ENCODE data around the gene HNRNPM.

Gene HNRNPM

DNA sequence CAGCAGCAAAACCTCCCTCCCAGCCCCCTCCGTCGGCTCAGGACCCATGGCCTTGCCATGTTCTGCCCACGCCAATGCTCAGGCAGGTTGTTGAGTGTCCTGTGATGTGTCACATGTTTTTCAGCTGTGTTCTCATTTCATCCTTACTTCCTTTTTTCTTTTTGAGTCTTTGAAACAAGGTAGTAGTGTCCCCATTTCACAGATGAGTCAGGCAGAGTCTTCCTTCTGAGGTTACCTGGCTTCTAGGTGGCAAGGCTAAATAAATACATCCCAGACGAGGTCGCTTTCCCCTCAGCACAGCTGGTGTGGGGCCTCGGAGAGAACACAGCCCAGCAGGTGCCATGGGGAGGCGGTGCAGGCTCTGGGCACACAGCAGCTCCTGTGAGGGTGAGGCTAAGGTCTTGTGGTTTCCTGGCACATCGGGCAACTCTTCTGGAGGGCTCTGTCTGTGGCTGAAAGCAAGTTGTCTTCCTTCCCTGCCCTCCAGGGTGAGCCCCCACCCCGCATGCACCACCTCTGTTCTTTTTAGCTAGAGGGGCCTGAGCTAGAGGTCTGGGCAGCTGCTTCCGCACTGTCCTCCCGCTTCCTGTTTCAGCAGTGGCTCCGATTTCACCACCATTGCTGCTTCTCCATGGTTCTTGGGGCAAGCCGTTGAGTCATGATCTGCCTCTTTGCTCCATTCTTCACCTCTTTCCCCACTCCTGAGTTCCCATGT, 42.5 kb downstream of the HNRNPM start:
- no peak for DNase-seq

GRCh38 chr19:8488365-8488764, 43.6 kb downstream of the HNRNPM start:
- no peak for DNase-seq

GRCh38 chr19:8489561-8490394, 45.0 kb downstream of the HNRNPM start:
- DNase-seq, result no peak

- DNase-seq, result no peak
Measured at GRCh38 chr19:8490395-8490760, 45.6 kb downstream of the HNRNPM start.

DNA sequence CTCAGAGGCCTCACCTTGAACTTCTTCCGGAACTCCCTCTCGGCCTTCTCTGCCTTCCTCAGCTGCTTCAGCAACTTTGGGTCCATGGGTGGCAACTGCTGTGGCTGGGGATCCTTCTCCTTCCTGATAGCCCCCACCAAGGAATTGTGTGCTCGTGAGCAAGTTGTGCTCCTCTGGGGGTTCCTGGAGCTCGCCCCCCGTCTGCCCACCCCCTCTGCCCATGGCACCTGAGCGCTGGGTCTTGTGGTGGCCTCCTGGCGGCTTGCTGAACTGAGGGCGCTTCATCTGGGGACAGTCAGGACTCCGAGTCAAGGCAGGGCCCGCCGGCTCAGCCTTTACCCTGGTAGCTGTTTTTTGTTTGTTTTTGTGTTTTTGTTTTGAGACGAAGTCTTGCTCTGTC, 46.1 kb downstream of the HNRNPM start:
- no peak for DNase-seq

DNA sequence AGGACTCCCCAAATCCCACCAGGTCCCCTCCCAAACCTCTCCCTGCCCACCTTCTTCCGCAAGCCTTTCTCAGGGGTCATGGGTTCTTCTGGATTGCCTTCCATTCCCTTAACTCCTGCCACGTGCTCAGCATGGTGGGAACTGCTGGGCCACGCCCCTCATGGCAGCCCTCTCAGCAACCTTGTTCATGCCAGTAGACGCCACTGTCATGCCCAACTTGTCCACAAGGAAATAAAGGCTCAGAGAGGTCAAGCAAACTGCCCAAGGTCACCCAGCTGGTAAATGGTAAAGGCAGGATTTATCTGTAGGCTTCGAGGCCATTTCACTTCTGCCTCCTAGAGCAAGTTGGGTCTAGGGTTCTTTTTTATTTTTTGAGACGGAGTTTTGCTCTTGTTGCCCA, 46.8 kb downstream of the HNRNPM start:
- DNase-seq, result no peak

DNA sequence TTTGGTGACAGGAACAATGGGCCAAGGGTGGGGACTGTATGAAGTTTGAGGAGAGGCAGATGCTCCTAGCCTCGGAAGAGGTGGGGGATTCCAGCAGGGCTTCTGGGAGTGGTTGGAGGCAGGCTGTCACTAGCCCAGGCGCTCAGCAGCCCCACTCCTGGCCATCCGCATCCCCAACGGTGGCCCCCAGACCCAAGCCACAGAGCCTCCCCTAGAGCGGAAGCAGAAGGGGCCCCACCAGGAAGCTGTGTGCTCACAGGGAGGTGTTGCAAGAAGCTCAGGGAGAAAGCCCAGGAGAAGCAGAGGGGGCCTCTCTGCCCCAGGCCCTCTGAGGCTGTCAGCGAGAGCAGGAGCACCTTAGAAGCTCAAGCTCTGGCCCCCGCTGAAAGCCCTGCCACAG, 49.4 kb downstream of the HNRNPM start:
- DNase-seq, result no peak

DNA sequence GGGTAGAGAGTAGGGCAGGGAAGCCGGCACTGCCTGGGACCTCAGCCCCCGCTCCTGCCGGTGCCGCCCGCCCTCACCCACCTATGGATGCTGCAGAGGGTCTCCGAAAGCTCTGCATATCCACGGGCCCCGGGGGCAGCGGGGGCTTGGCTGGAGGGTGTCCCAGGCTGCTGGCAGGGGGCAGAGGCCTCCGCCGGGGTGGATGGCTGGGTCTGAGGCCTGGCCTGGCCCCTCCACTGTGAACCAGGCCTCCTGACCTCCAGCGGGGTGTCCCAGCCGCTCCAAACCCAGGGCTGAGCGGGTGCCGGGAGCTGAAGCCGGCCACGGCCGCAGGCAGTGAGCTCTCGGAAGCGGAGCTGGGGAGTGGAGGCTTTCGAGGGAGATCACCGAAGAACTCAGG, 53.5 kb downstream of the HNRNPM start:
- DNase-seq, result no peak

GRCh38 chr19:8499048-8499833, 54.5 kb downstream of the HNRNPM start:
- DNase-seq, result no peak

GRCh38 chr19:8500158-8500557, 55.4 kb downstream of the HNRNPM start:
- no peak for DNase-seq

GRCh38 chr19:8501516-8501915, 56.7 kb downstream of the HNRNPM start:
- no peak for DNase-seq

- no peak for DNase-seq
Measured at GRCh38 chr19:8501981-8502380, 57.2 kb downstream of the HNRNPM start.

- no peak for DNase-seq
Measured at GRCh38 chr19:8503510-8503909, 58.7 kb downstream of the HNRNPM start.

DNA sequence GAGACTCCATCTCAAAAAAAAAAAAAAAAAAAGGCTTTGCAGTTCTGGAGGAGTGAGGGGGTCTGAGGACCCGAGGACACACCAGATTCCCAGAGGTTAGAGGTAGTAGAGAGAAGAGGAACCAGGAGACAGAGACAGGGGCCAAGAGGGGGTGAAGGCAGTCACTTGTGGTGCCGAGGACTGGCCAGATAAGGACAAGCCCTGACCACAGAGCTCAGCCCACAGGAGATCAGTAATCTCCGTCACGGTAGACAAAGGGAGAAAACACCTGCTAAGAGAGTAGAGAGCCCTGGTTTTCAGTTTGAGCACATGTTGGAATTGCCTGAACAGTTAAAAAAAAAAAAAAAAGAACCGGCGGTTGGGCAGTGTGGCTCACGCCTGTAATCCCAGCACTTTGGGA, 59.4 kb downstream of the HNRNPM start:
- no peak for DNase-seq

GRCh38 chr19:8504919-8505318, 60.1 kb downstream of the HNRNPM start:
- no peak for DNase-seq

DNA sequence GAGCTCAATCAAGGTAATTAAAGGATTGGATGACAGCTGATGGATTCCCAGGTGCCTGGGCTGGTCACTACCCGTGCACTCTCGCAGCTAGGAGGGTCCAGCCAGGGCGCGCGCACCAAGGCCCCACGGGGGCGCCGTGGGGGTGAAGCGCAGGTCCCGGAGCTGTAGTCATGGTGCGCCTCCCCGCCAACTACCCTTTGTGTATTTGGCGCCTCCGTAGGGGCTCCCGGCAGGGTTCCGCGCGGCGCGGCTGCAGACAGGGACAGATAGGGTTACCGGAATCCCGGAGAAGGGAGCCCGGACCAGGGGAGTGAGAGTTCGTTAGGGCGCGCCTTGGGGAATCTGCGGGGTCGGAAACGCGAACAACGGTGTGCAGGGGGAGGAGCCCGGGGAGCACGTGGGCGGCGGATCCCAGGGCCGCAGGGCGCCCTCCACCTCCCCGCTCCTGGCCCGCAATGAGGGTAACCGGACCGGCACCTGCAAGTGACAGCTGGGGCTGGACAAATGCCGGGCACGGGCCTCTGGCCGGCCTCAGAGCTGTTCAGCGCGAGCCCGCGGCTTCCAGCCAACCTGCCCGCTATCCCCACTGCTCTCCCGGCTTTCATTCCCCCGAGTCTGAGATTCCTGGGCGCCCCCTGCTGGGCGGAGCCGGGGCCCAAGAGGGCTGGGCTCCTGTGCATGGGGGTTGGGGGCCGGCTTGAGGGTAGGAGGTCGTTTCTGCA, 61.1 kb downstream of the HNRNPM start:
- peak; percentile 61 for DNase-seq

GRCh38 chr19:8506402-8506957, 61.7 kb downstream of the HNRNPM start:
- DNase-seq, result no peak

DNA sequence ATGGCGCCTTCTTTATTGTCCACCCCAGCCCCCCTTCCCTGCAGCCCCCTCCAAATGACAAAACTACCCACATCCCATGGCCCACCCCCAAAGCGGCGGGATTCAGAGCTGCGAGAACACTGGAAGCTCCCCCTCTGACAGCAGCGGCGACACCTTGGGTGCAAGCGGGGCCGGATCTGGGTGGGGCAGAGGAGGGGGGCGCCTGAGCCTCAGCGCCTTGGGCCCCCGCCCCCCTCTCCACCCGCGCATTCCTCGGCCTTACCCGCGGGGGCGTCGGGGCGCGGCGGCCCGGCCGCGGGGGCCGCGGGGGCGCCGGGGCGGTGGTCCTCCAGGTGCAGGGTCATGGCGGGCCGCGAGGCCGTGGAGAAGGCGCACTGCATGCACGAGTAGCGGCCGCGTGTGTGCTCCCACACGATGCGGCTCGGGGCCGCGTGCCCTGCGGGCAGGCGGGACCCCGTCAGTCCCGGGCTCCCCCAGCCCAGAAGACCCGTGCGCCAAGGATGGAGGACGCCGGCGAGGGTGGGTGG, 65.9 kb downstream of the HNRNPM start:
- DNase-seq, result no peak

GRCh38 chr19:8511573-8512101, 66.9 kb downstream of the HNRNPM start:
- no peak for DNase-seq

DNA sequence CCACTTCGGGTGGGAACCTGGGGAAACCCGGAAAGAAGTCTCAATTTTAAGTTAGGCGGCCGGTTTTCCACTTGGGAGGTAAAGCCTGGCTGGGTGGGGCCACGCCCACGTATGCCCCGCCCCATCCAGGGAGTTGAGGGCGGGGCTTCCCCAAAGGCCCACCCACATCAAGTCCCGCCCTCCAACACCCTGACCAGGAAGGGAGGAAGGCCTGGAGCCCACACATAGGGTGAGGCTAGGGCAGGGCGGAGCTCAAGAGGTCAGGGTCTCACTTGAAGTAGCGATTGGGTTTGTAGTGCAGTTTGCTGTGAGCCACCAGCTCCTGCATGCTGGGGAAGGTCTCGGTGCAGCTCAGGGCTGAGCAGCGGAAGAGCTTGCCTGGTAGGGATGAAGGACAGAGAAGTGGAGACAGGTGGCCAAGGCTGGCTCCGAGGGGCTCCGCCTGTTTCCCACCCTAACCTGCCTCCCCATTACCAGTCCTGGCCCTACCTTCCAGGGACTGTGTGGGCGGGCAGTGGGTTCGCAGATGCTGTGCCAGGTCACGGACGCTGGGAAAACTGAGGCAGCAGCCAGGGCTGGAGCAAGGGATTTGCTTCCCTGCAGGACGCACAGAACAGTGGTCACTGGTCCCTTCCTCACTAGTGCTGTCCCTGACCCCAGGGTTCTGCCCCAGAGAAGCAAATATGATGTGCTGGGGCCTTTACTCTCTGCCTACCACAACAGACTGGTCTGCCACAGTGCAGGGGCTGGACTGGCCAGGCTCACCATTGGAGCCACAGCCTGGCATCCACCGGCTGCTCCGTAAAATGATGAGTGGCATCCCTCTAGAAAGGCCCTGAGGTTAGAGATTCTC, 67.6 kb downstream of the HNRNPM start:
- peak; percentile 30 for DNase-seq

DNA sequence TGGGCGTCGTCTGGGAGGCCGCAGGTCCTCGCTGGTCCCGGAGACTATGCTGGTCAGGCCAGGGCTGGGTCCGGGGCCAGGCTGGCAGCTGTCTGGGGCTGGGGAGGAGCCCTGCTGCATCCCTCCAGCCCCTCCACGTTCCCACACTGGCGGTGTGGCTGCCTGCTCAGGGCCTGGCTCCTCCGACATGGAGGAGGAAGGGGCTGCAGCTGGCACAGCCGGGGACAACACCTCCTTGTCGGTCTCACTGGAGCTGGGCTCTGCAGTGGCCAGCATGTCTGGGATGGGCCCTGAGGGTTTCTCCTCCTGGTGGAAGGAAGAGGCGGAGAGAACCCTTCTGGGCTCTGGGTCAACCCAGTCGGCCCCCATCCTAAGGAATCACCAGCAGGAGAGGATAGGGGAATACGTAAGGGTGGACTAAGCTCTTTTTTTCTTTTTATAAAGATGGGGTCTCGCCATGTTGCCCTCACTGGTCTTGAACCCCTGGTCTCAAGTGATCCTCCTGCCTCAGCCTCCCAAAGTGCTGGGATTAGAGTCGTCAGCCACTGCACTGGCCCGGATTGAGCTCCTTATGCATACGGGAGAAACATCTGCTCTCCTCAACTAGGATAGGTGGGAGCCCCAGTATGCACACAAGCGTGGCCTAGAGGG, 68.4 kb downstream of the HNRNPM start:
- no peak for DNase-seq
